Mesenchymal stem cell (in vitro differentiated cells and primary cell): ENCODE measurements around the gene MICAL1.
A peak's percentile ranks its signal among the peaks of the same experiment; 100 is the strongest.

Source experiments
- DNase-seq: peaks from one replicate; pipeline ENCODE4 v3.0.0-alpha.2; 2013
- H2AFZ ChIP-seq: one replicate; pipeline ENCODE4 v1.6.1; 2013; ENCODE audit warnings: low read depth, mild to moderate bottlenecking, control low read depth, inconsistent platforms, low read length, moderate library complexity
- H2AK5ac ChIP-seq: 2 replicates; pipeline ENCODE4 v1.6.1; 2013; ENCODE audit warnings: low read length, moderate library complexity, mild to moderate bottlenecking, inconsistent platforms; ENCODE audit not compliant: severe bottlenecking
- H2BK120ac ChIP-seq: one replicate; pipeline ENCODE4 v1.6.1; 2013; ENCODE audit warnings: low read depth, mild to moderate bottlenecking, inconsistent platforms, low read length, moderate library complexity
- H2BK12ac ChIP-seq, 2 experiments: one replicate each; pipeline ENCODE4 v1.6.1; 2013; ENCODE audit warnings: inconsistent platforms in 2 of 2, low read length in 2 of 2, mild to moderate bottlenecking in 2 of 2, moderate library complexity in 2 of 2, control low read depth in 1 of 2
- H2BK15ac ChIP-seq: one replicate; pipeline ENCODE4 v1.6.1; 2013; ENCODE audit warnings: mild to moderate bottlenecking, low read depth, inconsistent platforms; ENCODE audit not compliant: poor library complexity, severe bottlenecking
- H2BK5ac ChIP-seq: 2 replicates; pipeline ENCODE4 v1.6.1; 2013; ENCODE audit warnings: low read depth, mild to moderate bottlenecking, low read length, control low read depth, inconsistent platforms; ENCODE audit not compliant: poor library complexity, severe bottlenecking
- H3K14ac ChIP-seq, 2 experiments: one replicate each; pipeline ENCODE4 v1.6.1; 2013; ENCODE audit warnings: inconsistent platforms in 2 of 2, low read length in 2 of 2, control low read depth in 1 of 2, mild to moderate bottlenecking in 1 of 2, moderate library complexity in 1 of 2
- H3K18ac ChIP-seq, 2 experiments: one replicate each; pipeline ENCODE4 v1.6.1; 2013; ENCODE audit warnings: inconsistent platforms in 2 of 2, low read length in 2 of 2, control low read depth in 1 of 2, low read depth in 1 of 2, mild to moderate bottlenecking in 1 of 2
- H3K23ac ChIP-seq, 2 experiments: one replicate each; pipeline ENCODE4 v1.6.1; 2013; ENCODE audit warnings: inconsistent platforms in 2 of 2, low read length in 2 of 2, mild to moderate bottlenecking in 2 of 2, moderate library complexity in 2 of 2, control low read depth in 1 of 2
- H3K27ac ChIP-seq: 2 replicates; pipeline ENCODE4 v1.5.1; 2013; ENCODE audit warnings: mild to moderate bottlenecking, moderate library complexity, low read length, control low read depth, inconsistent platforms; ENCODE audit not compliant: poor library complexity, severe bottlenecking
- H3K27me3 ChIP-seq, 2 experiments: 2 replicates each; pipeline versions ENCODE4 v1.6.1 to v1.7.0; 2013; ENCODE audit warnings: low read length in 2 of 2, mild to moderate bottlenecking in 2 of 2, moderate library complexity in 2 of 2, control low read depth in 1 of 2, inconsistent platforms in 1 of 2; ENCODE audit not compliant: control insufficient read depth in 1 of 2, insufficient read depth in 1 of 2
- H3K36me3 ChIP-seq, 2 experiments: 2 replicates each; pipeline versions ENCODE4 v1.6.1 to v1.7.0; 2013; ENCODE audit warnings: low read length in 2 of 2, control low read depth in 1 of 2, inconsistent platforms in 1 of 2, low read depth in 1 of 2, mild to moderate bottlenecking in 1 of 2; ENCODE audit not compliant: insufficient read depth in 2 of 2, control insufficient read depth in 1 of 2
- H3K4ac ChIP-seq, 2 experiments: one replicate each; pipeline ENCODE4 v1.6.1; 2013; ENCODE audit warnings: inconsistent platforms in 2 of 2, low read length in 2 of 2, mild to moderate bottlenecking in 2 of 2, moderate library complexity in 2 of 2, control low read depth in 1 of 2, low read depth in 1 of 2
- H3K4me1 ChIP-seq: 2 replicates; pipeline ENCODE4 v1.6.1; 2013; ENCODE audit warnings: low read depth, low read length, control low read depth; ENCODE audit not compliant: control insufficient read depth, insufficient read depth
- H3K4me2 ChIP-seq: 2 replicates; pipeline ENCODE4 v1.6.1; 2013; ENCODE audit warnings: low read length, mild to moderate bottlenecking, inconsistent platforms; ENCODE audit not compliant: poor library complexity, severe bottlenecking
- H3K4me3 ChIP-seq, 2 experiments: 2 replicates each; pipeline versions ENCODE4 v1.5.1 to v1.7.0; 2013; ENCODE audit warnings: low read length in 2 of 2, mild to moderate bottlenecking in 2 of 2, control low read depth in 1 of 2, low read depth in 1 of 2; ENCODE audit not compliant: insufficient read depth in 1 of 2
- H3K79me1 ChIP-seq: replicated peaks from 2 replicates; pipeline ENCODE4 v1.6.1; 2013; ENCODE audit warnings: mild to moderate bottlenecking, control low read depth, low read length, inconsistent platforms; ENCODE audit not compliant: poor library complexity, severe bottlenecking
- H3K9ac ChIP-seq: 2 replicates; pipeline ENCODE4 v1.7.0; 2013; ENCODE audit warnings: mild to moderate bottlenecking, low read length, moderate library complexity
- H3K9me3 ChIP-seq: 2 replicates; pipeline ENCODE4 v1.7.0; 2013; ENCODE audit warnings: mild to moderate bottlenecking, low read length; ENCODE audit not compliant: control insufficient read depth
- H4K8ac ChIP-seq: one replicate; pipeline ENCODE4 v1.6.1; 2013; ENCODE audit warnings: inconsistent platforms, mild to moderate bottlenecking, low read length, moderate library complexity
- H4K91ac ChIP-seq: one replicate; pipeline ENCODE4 v1.6.1; 2013; ENCODE audit warnings: mild to moderate bottlenecking, low read length, inconsistent platforms
- WGBS: methylation state at CpG from one replicate; pipeline ENCODE4 v1.1.7; 2013; ENCODE audit warnings: mixed read lengths; 5-methylcytosine and 5-hydroxymethylcytosine counted together

Gene MICAL1

GRCh38 chr6:109498052-109498451, 42.5 kb upstream of the MICAL1 start:
- Histone ChIP-seq H3K36me3 (no peaks in the 10 kb centered on the region), H2BK15ac (no peak overlapping the region), H3K14ac (no peak overlapping the region), H2BK5ac (no peak overlapping the region), H2AK5ac (no peak overlapping the region), H3K4ac (no peak overlapping the region), H3K4me3 (no peak overlapping the region), H3K9ac (no peak overlapping the region), H3K9me3 (no peaks in the 10 kb centered on the region), H3K23ac (no peak overlapping the region), H3K4me1 (no peaks in the 10 kb centered on the region), H3K27me3 (peaks cover 0 to 14% of the 10 kb centered on the region in 2 experiments), H3K79me1 (no peaks in the 10 kb centered on the region), H2BK12ac (no peak overlapping the region), H3K27ac (no peak overlapping the region), H3K4me2 (no peak overlapping the region), H2AFZ (no peak overlapping the region), H4K91ac (no peak overlapping the region), H2BK120ac (no peak overlapping the region), H3K18ac (no peak overlapping the region), H4K8ac (no peak overlapping the region)
- WGBS = 64% methylated on average over 4 of the region's 4 CpGs
- no peak for DNase-seq

- Histone ChIP-seq H3K9me3 (no peaks in the 10 kb centered on the region), H3K4me3 (peak overlapping the region in 1 of 2 experiments; percentile 7), H3K4me1 (no peaks in the 10 kb centered on the region), H2AFZ (no peak overlapping the region), H3K4me2 (no peak overlapping the region), H2AK5ac (no peak overlapping the region), H3K4ac (no peak overlapping the region), H3K27me3 (peaks cover 0 to 11% of the 10 kb centered on the region in 2 experiments), H3K18ac (no peak overlapping the region), H3K14ac (no peak overlapping the region), H4K91ac (no peak overlapping the region), H4K8ac (no peak overlapping the region), H3K36me3 (no peaks in the 10 kb centered on the region), H3K79me1 (no peaks in the 10 kb centered on the region), H2BK5ac (no peak overlapping the region), H2BK12ac (no peak overlapping the region), H2BK120ac (no peak overlapping the region), H3K9ac (no peak overlapping the region), H3K27ac (no peak overlapping the region), H3K23ac (no peak overlapping the region), H2BK15ac (no peak overlapping the region)
- WGBS = 85% methylated on average over 9 of the region's 9 CpGs
- no peak for DNase-seq
Measured at GRCh38 chr6:109496036-109496772, 40.6 kb upstream of the MICAL1 start.

GRCh38 chr6:109493865-109494264, 38.3 kb upstream of the MICAL1 start:
- no peak overlapping the region for H2BK15ac ChIP-seq
- no peaks in the 10 kb centered on the region for H3K9me3 ChIP-seq
- no peak overlapping the region for H3K4me3 ChIP-seq
- no peaks in the 10 kb centered on the region for H3K79me1 ChIP-seq
- no peak overlapping the region for H3K14ac ChIP-seq
- H2BK12ac ChIP-seq = no peak overlapping the region
- no peaks in the 10 kb centered on the region for H3K4me1 ChIP-seq
- 100% methylated on average over 1 of the region's 1 CpG for WGBS
- no peak overlapping the region for H3K9ac ChIP-seq
- peaks cover 0 to 9% of the 10 kb centered on the region in 2 experiments for H3K27me3 ChIP-seq
- no peak overlapping the region for H2AFZ ChIP-seq
- H3K4me2 ChIP-seq = no peak overlapping the region
- H3K23ac ChIP-seq = no peak overlapping the region
- H3K4ac ChIP-seq = no peak overlapping the region
- no peak overlapping the region for H2AK5ac ChIP-seq
- H4K8ac ChIP-seq = no peak overlapping the region
- DNase-seq = no peak
- no peak overlapping the region for H2BK120ac ChIP-seq
- no peaks in the 10 kb centered on the region for H3K36me3 ChIP-seq
- no peak overlapping the region for H3K18ac ChIP-seq
- no peak overlapping the region for H2BK5ac ChIP-seq
- H4K91ac ChIP-seq = no peak overlapping the region
- no peak overlapping the region for H3K27ac ChIP-seq

GRCh38 chr6:109491207-109491938, 35.8 kb upstream of the MICAL1 start:
- DNase-seq = peak; percentile 46
- no peak overlapping the region for H3K4ac ChIP-seq
- H4K91ac ChIP-seq = no peak overlapping the region
- H3K9me3 ChIP-seq = no peaks in the 10 kb centered on the region
- H2AFZ ChIP-seq = peak overlapping the region; percentile 23
- H2BK5ac ChIP-seq = no peak overlapping the region
- H3K4me2 ChIP-seq = no peak overlapping the region
- H3K4me1 ChIP-seq = no peaks in the 10 kb centered on the region
- no peak overlapping the region for H2AK5ac ChIP-seq
- H3K23ac ChIP-seq = no peak overlapping the region
- peaks cover 0 to 7% of the 10 kb centered on the region in 2 experiments for H3K27me3 ChIP-seq
- H3K79me1 ChIP-seq = no peaks in the 10 kb centered on the region
- no peak overlapping the region for H2BK15ac ChIP-seq
- H3K36me3 ChIP-seq = no peaks in the 10 kb centered on the region
- H3K9ac ChIP-seq = no peak overlapping the region
- H3K27ac ChIP-seq = no peak overlapping the region
- WGBS = 63% methylated on average over 1 of the region's 5 CpGs
- H2BK120ac ChIP-seq = no peak overlapping the region
- no peak overlapping the region for H2BK12ac ChIP-seq
- no peak overlapping the region for H3K4me3 ChIP-seq
- H4K8ac ChIP-seq = no peak overlapping the region
- no peak overlapping the region for H3K18ac ChIP-seq
- no peak overlapping the region for H3K14ac ChIP-seq
